Measurements from ENCODE around the gene IGSF23. TPM values are rescaled to one million over a fixed set of nuclear protein-coding genes. Genes with fewer than 3 reads are reported as not detected.

Gene IGSF23
- total and polyA plus RNA-seq, 2 of the 13 experiments (the other 11 are each of a cell fraction or from before 2014, with no cell fraction given): 2.3 to 8.8 TPM

GRCh38 chr19:44626048-44626624 is 12.8 kb downstream of the IGSF23 start (continued):
- TF ChIP-seq ZFP37 (CRISPR knock-in tag; IDR thresholded peaks at IDR 0.05; ENCODE audit: borderline replicate concordance): no peak
- TF ChIP-seq DDIT3 (CRISPR knock-in tag; IDR thresholded peaks at IDR 0.05): no peak
- TF ChIP-seq FOXA1 (IDR thresholded peaks at IDR 0.05): no peak
- 0 out of 2 replicates have a peak, but pooled peaks have one; percentile 0 for TF ChIP-seq FOXA1 (CRISPR knock-in tag; IDR thresholded peaks at IDR 0.05)
- TF ChIP-seq CBX2 (IDR thresholded peaks at IDR 0.05; ENCODE audit: low read depth, low read length): no peak
- TF ChIP-seq CBX2 (CRISPR knock-in tag; IDR thresholded peaks at IDR 0.05; ENCODE audit: low read depth): no peak
- no peak for TF ChIP-seq ZNF354B (CRISPR knock-in tag; IDR thresholded peaks at IDR 0.05)
- peak; percentile 40; the same call in 1 of the 2 replicates for TF ChIP-seq SOX5 (CRISPR knock-in tag; IDR thresholded peaks at IDR 0.05; ENCODE audit: borderline replicate concordance)
- no peak for TF ChIP-seq ZNF772 (CRISPR knock-in tag; IDR thresholded peaks at IDR 0.05)
- no peak for TF ChIP-seq ZNF460 (CRISPR knock-in tag; IDR thresholded peaks at IDR 0.05; ENCODE audit: borderline replicate concordance)
- no peak for TF ChIP-seq TSC22D2 (CRISPR knock-in tag; IDR thresholded peaks at IDR 0.05; ENCODE audit: borderline replicate concordance)
- TF ChIP-seq KIAA2018 (CRISPR knock-in tag; IDR thresholded peaks at IDR 0.05; ENCODE audit: borderline replicate concordance): no peak
- TF ChIP-seq ZNF501 (CRISPR knock-in tag; IDR thresholded peaks at IDR 0.05): peak; percentile 40; the same call in 1 of the 2 replicates
- no peak for TF ChIP-seq MIER3 (CRISPR knock-in tag; IDR thresholded peaks at IDR 0.05; ENCODE audit: borderline replicate concordance)
- TF ChIP-seq, protein P1, sequence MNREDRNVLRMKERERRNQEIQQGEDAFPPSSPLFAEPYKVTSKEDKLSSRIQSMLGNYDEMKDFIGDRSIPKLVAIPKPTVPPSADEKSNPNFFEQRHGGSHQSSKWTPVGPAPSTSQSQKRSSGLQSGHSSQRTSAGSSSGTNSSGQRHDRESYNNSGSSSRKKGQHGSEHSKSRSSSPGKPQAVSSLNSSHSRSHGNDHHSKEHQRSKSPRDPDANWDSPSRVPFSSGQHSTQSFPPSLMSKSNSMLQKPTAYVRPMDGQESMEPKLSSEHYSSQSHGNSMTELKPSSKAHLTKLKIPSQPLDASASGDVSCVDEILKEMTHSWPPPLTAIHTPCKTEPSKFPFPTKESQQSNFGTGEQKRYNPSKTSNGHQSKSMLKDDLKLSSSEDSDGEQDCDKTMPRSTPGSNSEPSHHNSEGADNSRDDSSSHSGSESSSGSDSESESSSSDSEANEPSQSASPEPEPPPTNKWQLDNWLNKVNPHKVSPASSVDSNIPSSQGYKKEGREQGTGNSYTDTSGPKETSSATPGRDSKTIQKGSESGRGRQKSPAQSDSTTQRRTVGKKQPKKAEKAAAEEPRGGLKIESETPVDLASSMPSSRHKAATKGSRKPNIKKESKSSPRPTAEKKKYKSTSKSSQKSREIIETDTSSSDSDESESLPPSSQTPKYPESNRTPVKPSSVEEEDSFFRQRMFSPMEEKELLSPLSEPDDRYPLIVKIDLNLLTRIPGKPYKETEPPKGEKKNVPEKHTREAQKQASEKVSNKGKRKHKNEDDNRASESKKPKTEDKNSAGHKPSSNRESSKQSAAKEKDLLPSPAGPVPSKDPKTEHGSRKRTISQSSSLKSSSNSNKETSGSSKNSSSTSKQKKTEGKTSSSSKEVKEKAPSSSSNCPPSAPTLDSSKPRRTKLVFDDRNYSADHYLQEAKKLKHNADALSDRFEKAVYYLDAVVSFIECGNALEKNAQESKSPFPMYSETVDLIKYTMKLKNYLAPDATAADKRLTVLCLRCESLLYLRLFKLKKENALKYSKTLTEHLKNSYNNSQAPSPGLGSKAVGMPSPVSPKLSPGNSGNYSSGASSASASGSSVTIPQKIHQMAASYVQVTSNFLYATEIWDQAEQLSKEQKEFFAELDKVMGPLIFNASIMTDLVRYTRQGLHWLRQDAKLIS (CRISPR knock-in tag; IDR thresholded peaks at IDR 0.05): no peak
- TF ChIP-seq FOXM1 (CRISPR knock-in tag; IDR thresholded peaks at IDR 0.05): no peak
- no peak for TF ChIP-seq ZNF569 (CRISPR knock-in tag; IDR thresholded peaks at IDR 0.05; ENCODE audit: borderline replicate concordance)
- 0 out of 2 replicates have a peak, but pooled peaks have one; percentile 32 for TF ChIP-seq FOSL1 (CRISPR knock-in tag; IDR thresholded peaks at IDR 0.05; ENCODE audit: borderline replicate concordance)
- no peak for TF ChIP-seq CBFB (CRISPR knock-in tag; IDR thresholded peaks at IDR 0.05)
- TF ChIP-seq TMF1 (CRISPR knock-in tag; IDR thresholded peaks at IDR 0.05; ENCODE audit: low read depth): no peak
